HG02571 (cell line): Measurements from ENCODE around the gene CALU.

ENCODE experiments used
- ATAC-seq: cut with Tn5 transposase; IDR thresholded peaks from one replicate; pipeline ENCODE4 v1.9.1; 2021; ENCODE audit warnings: mild to moderate bottlenecking, moderate library complexity; ENCODE audit not compliant: unreplicated experiment

CALU gene

GRCh38 chr7:128739048-128739962 is at the start of gene CALU:
Gene CALU (plus strand): TSS chr7:128739359. CDS start chr7:128748584, 9,225 bp downstream.
- ATAC-seq: peak; percentile 98

- no peak for ATAC-seq
Observed at GRCh38 chr7:128691227-128691626, 47.9 kb upstream of the CALU start.

GRCh38 chr7:128692623-128693270 is 46.4 kb upstream of the CALU start:
- no peak for ATAC-seq

GRCh38 chr7:128693373-128694015 is 45.7 kb upstream of the CALU start:
- no peak for ATAC-seq

GRCh38 chr7:128694738-128695137 is 44.4 kb upstream of the CALU start:
- ATAC-seq: no peak

- no peak for ATAC-seq
Observed at GRCh38 chr7:128697302-128697905, 41.8 kb upstream of the CALU start.

GRCh38 chr7:128699196-128699712 is 39.9 kb upstream of the CALU start:
- ATAC-seq: no peak

- no peak for ATAC-seq
Observed at GRCh38 chr7:128699895-128700294, 39.3 kb upstream of the CALU start.

GRCh38 chr7:128701062-128701785 is 37.9 kb upstream of the CALU start:
- no peak for ATAC-seq

GRCh38 chr7:128703609-128704241 is 35.4 kb upstream of the CALU start:
- ATAC-seq: no peak

GRCh38 chr7:128705891-128706333 is 33.2 kb upstream of the CALU start:
- ATAC-seq: no peak

GRCh38 chr7:128707752-128708151 is 31.4 kb upstream of the CALU start:
- no peak for ATAC-seq

GRCh38 chr7:128708235-128708634 is 30.9 kb upstream of the CALU start:
- no peak for ATAC-seq

GRCh38 chr7:128708824-128709223 is 30.3 kb upstream of the CALU start:
- no peak for ATAC-seq

GRCh38 chr7:128710481-128710880 is 28.7 kb upstream of the CALU start:
- no peak for ATAC-seq

GRCh38 chr7:128713794-128714193 is 25.4 kb upstream of the CALU start:
- ATAC-seq: no peak

- ATAC-seq: no peak
Observed at GRCh38 chr7:128714701-128715495, 24.3 kb upstream of the CALU start.

- no peak for ATAC-seq
Observed at GRCh38 chr7:128718967-128719642, 20.1 kb upstream of the CALU start.
